K562 (cell line): Measurements from ENCODE around the gene NABP1. TPM values are rescaled to one million over a fixed set of nuclear protein-coding genes. Genes with fewer than 3 reads are reported as not detected.
A peak's percentile ranks its signal among the peaks of the same experiment; 100 is the strongest.

Source experiments
- ATAC-seq: fragments of 200-7000 bp; cut with Tn5 transposase; 3 replicates; pipeline ENCODE4 v1.9.1; 2020; ENCODE audit warnings: moderate library complexity
- BruUV-seq: library from RNA; stranded (reverse); fragments of 400-500 nt; replicated peaks from 2 replicates; lab custom pipeline; 2021; lab: Mats Ljungman, UMichigan
- CTCF ChIA-PET: fragments of 300-600 bp; formaldehyde crosslinking; extraction: SDS; loops from one replicate; lab custom pipeline; 2021; ENCODE audit warnings: low intra/inter-chr PET ratio; lab: Yijun Ruan, JAX
- POLR2A ChIA-PET: fragments of 300-600, 350-650 bp; sonication (Branson Sonifier 250); formaldehyde crosslinking; extraction: SDS; loops from one replicate; lab custom pipeline; 2021; ENCODE audit warnings: antibody characterized with exemption, inconsistent platforms; lab: Yijun Ruan, JAX
- DNase-seq, 4 experiments: peaks; one replicate each; pipeline versions ENCODE4 v3.0.0 to v3.0.0-alpha.2; 2011 to 2018; ENCODE audit warnings: low spot score in 3 of 4, mixed read lengths in 3 of 4; ENCODE audit errors: extremely low read depth in 1 of 4
- FAIRE-seq: peaks from 2 replicates; lab custom pipeline; 2011; peaks lifted over from hg19 to GRCh38; lab: Jason Lieb, UNC
- H2AFZ ChIP-seq: 2 replicates; pipeline ENCODE4 v1.6.0; 2011; ENCODE audit warnings: low read depth, low read length, control low read depth, inconsistent platforms
- H3K27ac ChIP-seq: fragments of 200-600 bp; 3 replicates; pipeline ENCODE4 v1.8.0; 2011; ENCODE audit warnings: low read depth, mild to moderate bottlenecking, control low read depth, inconsistent platforms, low read length, moderate library complexity, mixed read lengths; ENCODE audit errors: extremely low read depth
- H3K27me3 ChIP-seq, 2 experiments: fragments of 300-600 bp in 1 of 2; 2 replicates in 1 of 2; 3 replicates in 1 of 2; pipeline versions ENCODE4 v1.6.0 to v1.8.0; 2011; ENCODE audit warnings: inconsistent platforms in 2 of 2, low read length in 2 of 2, mild to moderate bottlenecking in 1 of 2, mixed read lengths in 1 of 2, moderate library complexity in 1 of 2; ENCODE audit not compliant: control insufficient read depth in 2 of 2, insufficient read depth in 2 of 2
- H3K36me3 ChIP-seq: fragments of 300-600 bp; 3 replicates; pipeline ENCODE4 v1.8.0; 2011; ENCODE audit warnings: mild to moderate bottlenecking, low read length, inconsistent platforms; ENCODE audit not compliant: control insufficient read depth, insufficient read depth
- H3K4me1 ChIP-seq, 2 experiments: fragments of 200-600 bp in 1 of 2; replicated peaks in 1 of 2; 2 replicates in 1 of 2; 3 replicates in 1 of 2; pipeline versions ENCODE4 v1.5.1 to v1.8.0; 2011; ENCODE audit warnings: inconsistent platforms in 2 of 2, low read length in 2 of 2, mild to moderate bottlenecking in 1 of 2, mixed read lengths in 1 of 2, moderate library complexity in 1 of 2; ENCODE audit not compliant: control insufficient read depth in 2 of 2, insufficient read depth in 2 of 2
- H3K4me2 ChIP-seq: 2 replicates; pipeline ENCODE4 v1.6.1; 2011; ENCODE audit warnings: low read length, control low read depth, inconsistent platforms, mixed read lengths; ENCODE audit not compliant: insufficient read depth
- H3K4me3 ChIP-seq: fragments of 200-600 bp; sonication (generic), shearing (Covaris generic); 2 replicates; pipeline ENCODE4 v1.5.1; 2016; ENCODE audit warnings: control low read depth, inconsistent platforms
- H3K79me2 ChIP-seq: fragments of 200-600 bp; 3 replicates; pipeline ENCODE4 v1.8.0; 2011; ENCODE audit warnings: low read length, inconsistent platforms; ENCODE audit not compliant: control insufficient read depth, insufficient read depth
- H3K9ac ChIP-seq, 2 experiments: 2 replicates each; pipeline versions ENCODE4 v1.6.0 to v1.6.1; 2011; ENCODE audit warnings: low read depth in 2 of 2, low read length in 2 of 2, control low read depth in 1 of 2, inconsistent platforms in 1 of 2, mild to moderate bottlenecking in 1 of 2, mixed read lengths in 1 of 2; ENCODE audit not compliant: insufficient read depth in 1 of 2
- H3K9me1 ChIP-seq: one replicate; pipeline ENCODE4 v1.6.0; 2011; ENCODE audit warnings: inconsistent platforms, mild to moderate bottlenecking, low read length, moderate library complexity; ENCODE audit not compliant: control insufficient read depth, insufficient read depth
- H3K9me3 ChIP-seq: replicated peaks from 2 replicates; pipeline ENCODE4 v1.5.1; 2011; ENCODE audit warnings: low read depth, low read length, inconsistent platforms; ENCODE audit not compliant: control insufficient read depth, insufficient read depth
- H4K20me1 ChIP-seq: replicated peaks from 2 replicates; pipeline ENCODE4 v1.6.1; 2011; ENCODE audit warnings: low read length, inconsistent platforms, mixed read lengths; ENCODE audit not compliant: control insufficient read depth, insufficient read depth
- ATF1 ChIP-seq, 2 experiments: fragments of 450-650 bp in 1 of 2; IDR thresholded peaks; 2 replicates each; pipeline ENCODE4 v1.6.1; 2016; ENCODE audit warnings: missing compliant biosample characterization in 1 of 2, missing genetic modification characterization in 1 of 2
- DNMT1 ChIP-seq: fragments of 450-650 bp; IDR thresholded peaks from 2 replicates; pipeline ENCODE4 v1.6.1; 2016; ENCODE audit warnings: antibody characterized with exemption, mild to moderate bottlenecking
- FOSL1 ChIP-seq: fragments of 200-800 bp; sonication (Bioruptor generic); conservative IDR thresholded peaks from 2 replicates; pipeline ENCODE4 v1.6.1; 2016; ENCODE audit warnings: missing genetic modification characterization, missing compliant biosample characterization
- HSF4 ChIP-seq: fragments of 250-450 bp; sonication (Bioruptor Pico); IDR thresholded peaks from 2 replicates; pipeline ENCODE4 v2.1.2; 2022; ENCODE audit warnings: mild to moderate bottlenecking, moderate library complexity, borderline replicate concordance
- KLF1 ChIP-seq: fragments of 450-650 bp; IDR thresholded peaks from 2 replicates; pipeline ENCODE4 v1.6.1; 2016; ENCODE audit warnings: missing genetic modification characterization, missing compliant biosample characterization
- L3MBTL2 ChIP-seq: fragments of 450-650 bp; IDR thresholded peaks from 2 replicates; pipeline ENCODE4 v1.6.1; 2016; ENCODE audit warnings: mild to moderate bottlenecking, moderate library complexity
- SMARCC2 ChIP-seq: fragments of 450-650 bp; IDR thresholded peaks from 2 replicates; pipeline ENCODE4 v1.6.1; 2017; ENCODE audit warnings: antibody characterized with exemption, moderate library complexity, mild to moderate bottlenecking, low read depth
- SUPT5H ChIP-seq: fragments of 450-650 bp; IDR thresholded peaks from 2 replicates; pipeline ENCODE4 v1.6.1; 2016
- ZC3H11A ChIP-seq: IDR thresholded peaks from 2 replicates; pipeline ENCODE4 v1.6.1; 2012; ENCODE audit warnings: low read depth, low read length, improper control_type of control experiment
- WGBS: fragments of 100-300 bp; shearing (Covaris generic); methylation state at CpG from one replicate; pipeline ENCODE4 v1.1.6; 2016; ENCODE audit warnings: low coverage, mixed read lengths; ENCODE audit not compliant: insufficient coverage; ENCODE audit errors: missing lambda C conversion rate; 5-methylcytosine and 5-hydroxymethylcytosine counted together
- in situ Hi-C: fragments of 300-500 bp; cut with MboI; formaldehyde crosslinking; loops from 4 replicates; pipeline ENCODE4 v1.15.0; 2018; ENCODE audit warnings: inconsistent platforms, mixed read lengths
- intact Hi-C: fragments of 100-400 bp; cut with micrococcal nuclease; formaldehyde crosslinking; loops from 2 replicates; pipeline ENCODE4 v1.14.2; 2022
- polyA plus RNA-seq, 8 experiments: library from polyadenylated mRNA; depleted of rRNA in 4 of 8; stranded (reverse) in 5 of 8; unstranded in 3 of 8; fragments of >200 nt; fragmentation: Nextera tagmentation in 2 of 8; fragmentation: Illumina TruSeq in 1 of 8; extraction: Ambion mirVana in 2 of 8; extraction: Trizol in 1 of 8; gene quantifications; 2 replicates each; pipeline versions ENCODE4 v1.2.1 to v1.2.3, GENCODE V29; 2011 to 2014; ENCODE audit warnings: inconsistent platforms in 1 of 8, missing spikeins in 1 of 8
- total RNA-seq, 7 experiments: library from RNA; depleted of rRNA in 6 of 7; stranded (reverse); fragments of >200 nt in 6 of 7; fragmentation: Illumina TruSeq in 2 of 7; extraction: Trizol in 2 of 7; gene quantifications; 2 replicates each; pipeline versions ENCODE4 v1.2.1 to v1.2.3, GENCODE V29; 2011 to 2021; ENCODE audit warnings: low replicate concordance in 1 of 7
- TF ChIP-seq, protein P1 (sequence below), 2 experiments: fragments of 450-650 bp; IDR thresholded peaks; 2 replicates each; pipeline ENCODE4 v1.6.1; 2016; ENCODE audit warnings: mild to moderate bottlenecking in 2 of 2, borderline replicate concordance in 1 of 2, low read depth in 1 of 2, moderate library complexity in 1 of 2
- TF ChIP-seq, protein P2 (sequence below): fragments of 450-650 bp; IDR thresholded peaks from 2 replicates; pipeline ENCODE4 v1.6.1; 2016; ENCODE audit warnings: missing biosample characterization, missing genetic modification characterization

Gene NABP1
- total and polyA plus RNA-seq, 9 of the 15 experiments (the other 6 are each of a cell fraction or from before 2014, with no cell fraction given), result 12.8 to 44.0 (median 20.2) TPM

DNA sequence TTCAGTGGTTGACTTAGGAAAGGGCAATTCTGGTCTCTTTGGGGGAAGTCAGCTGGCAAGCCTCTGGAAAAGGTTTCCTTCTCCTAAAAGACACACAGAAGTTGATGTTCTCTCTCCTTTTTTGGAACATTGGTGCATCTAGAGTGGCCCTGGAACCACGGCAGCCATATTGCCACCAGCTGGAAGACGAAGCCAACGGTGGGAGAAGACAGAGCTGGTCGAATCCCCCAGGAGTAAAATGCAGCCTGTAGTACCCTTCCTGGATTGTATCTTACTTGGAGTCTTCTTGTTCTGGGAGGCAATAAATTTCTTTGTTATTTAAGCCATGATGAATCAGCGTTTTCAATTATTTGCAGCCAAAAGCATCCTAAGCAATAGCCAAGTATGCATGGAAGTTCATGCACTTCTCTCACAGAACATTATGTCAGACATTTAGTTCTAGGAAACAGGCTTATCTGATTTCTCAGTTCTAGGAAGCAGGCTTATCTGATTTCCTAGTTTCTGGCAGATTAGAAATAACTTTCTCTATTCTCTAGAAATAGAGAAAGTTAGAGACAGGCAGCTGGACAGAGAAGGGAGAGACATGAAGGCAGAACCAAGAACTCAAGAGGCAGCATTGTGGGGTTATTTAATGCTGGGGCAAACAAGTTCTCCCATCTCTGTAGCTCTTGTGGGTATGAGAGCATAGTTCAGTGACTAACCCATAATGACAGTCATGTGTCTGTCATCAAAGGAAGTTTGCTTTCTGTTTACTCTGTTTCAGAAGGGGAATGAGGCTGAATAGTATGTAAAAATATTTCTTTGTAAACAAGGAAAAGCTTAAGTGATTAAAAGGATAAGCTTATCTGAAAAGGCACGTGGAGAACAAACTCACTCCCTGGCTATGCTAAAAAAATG, 40.5 kb upstream of the NABP1 start:
- Histone ChIP-seq H3K4me2 (peak overlapping the region; percentile 80), H3K9me1 (no peaks in the 10 kb centered on the region), H3K27me3 (no peaks in the 10 kb centered on the region), H3K9ac (peak overlapping the region in 1 of 2 experiments; percentile 71; a peak in 2 of 4 replicates), H3K9me3 (no peaks in the 10 kb centered on the region), H4K20me1 (no peaks in the 10 kb centered on the region), H2AFZ (peak overlapping the region; percentile 82), H3K27ac (peak overlapping the region; percentile 85), H3K79me2 (0 out of 3 replicates have a peak, but pooled peaks cover 3% of the 10 kb centered on the region), H3K4me1 (peaks cover 0 to 30% of the 10 kb centered on the region in 2 experiments; a peak in 4 of 5 replicates), H3K36me3 (no peaks in the 10 kb centered on the region), H3K4me3 (peak overlapping the region; percentile 22)
- ATAC-seq (peak; percentile 81), FAIRE-seq (peak; percentile 66), DNase-seq (peak; percentile 25 to 72 (median 40))
- BruUV-seq, result TSS peak; percentile 82
- in situ Hi-C loops (loop anchor here (5.0 kb wide), 1 partner anchor 70 kb away; no protein-coding TSS in a partner anchor), intact Hi-C loops (loop anchor here (1.0 to 5.0 kb wide), 3 partner anchors 39 to 66 kb away; no protein-coding TSS in a partner anchor)
- 12% methylated on average over 6 of the region's 6 CpGs for WGBS
- POLR2A ChIA-PET, result interaction anchor here (1.0 to 2.1 kb wide), 7 partner anchors 9 to 42 kb away, joined by 3 to 16 read pairs (median 4); partner anchors contain the start of gene NABP1
- CTCF ChIA-PET, result no interaction called here
- no peak for TF ChIP-seq DNMT1
- TF ChIP-seq, protein P1, sequence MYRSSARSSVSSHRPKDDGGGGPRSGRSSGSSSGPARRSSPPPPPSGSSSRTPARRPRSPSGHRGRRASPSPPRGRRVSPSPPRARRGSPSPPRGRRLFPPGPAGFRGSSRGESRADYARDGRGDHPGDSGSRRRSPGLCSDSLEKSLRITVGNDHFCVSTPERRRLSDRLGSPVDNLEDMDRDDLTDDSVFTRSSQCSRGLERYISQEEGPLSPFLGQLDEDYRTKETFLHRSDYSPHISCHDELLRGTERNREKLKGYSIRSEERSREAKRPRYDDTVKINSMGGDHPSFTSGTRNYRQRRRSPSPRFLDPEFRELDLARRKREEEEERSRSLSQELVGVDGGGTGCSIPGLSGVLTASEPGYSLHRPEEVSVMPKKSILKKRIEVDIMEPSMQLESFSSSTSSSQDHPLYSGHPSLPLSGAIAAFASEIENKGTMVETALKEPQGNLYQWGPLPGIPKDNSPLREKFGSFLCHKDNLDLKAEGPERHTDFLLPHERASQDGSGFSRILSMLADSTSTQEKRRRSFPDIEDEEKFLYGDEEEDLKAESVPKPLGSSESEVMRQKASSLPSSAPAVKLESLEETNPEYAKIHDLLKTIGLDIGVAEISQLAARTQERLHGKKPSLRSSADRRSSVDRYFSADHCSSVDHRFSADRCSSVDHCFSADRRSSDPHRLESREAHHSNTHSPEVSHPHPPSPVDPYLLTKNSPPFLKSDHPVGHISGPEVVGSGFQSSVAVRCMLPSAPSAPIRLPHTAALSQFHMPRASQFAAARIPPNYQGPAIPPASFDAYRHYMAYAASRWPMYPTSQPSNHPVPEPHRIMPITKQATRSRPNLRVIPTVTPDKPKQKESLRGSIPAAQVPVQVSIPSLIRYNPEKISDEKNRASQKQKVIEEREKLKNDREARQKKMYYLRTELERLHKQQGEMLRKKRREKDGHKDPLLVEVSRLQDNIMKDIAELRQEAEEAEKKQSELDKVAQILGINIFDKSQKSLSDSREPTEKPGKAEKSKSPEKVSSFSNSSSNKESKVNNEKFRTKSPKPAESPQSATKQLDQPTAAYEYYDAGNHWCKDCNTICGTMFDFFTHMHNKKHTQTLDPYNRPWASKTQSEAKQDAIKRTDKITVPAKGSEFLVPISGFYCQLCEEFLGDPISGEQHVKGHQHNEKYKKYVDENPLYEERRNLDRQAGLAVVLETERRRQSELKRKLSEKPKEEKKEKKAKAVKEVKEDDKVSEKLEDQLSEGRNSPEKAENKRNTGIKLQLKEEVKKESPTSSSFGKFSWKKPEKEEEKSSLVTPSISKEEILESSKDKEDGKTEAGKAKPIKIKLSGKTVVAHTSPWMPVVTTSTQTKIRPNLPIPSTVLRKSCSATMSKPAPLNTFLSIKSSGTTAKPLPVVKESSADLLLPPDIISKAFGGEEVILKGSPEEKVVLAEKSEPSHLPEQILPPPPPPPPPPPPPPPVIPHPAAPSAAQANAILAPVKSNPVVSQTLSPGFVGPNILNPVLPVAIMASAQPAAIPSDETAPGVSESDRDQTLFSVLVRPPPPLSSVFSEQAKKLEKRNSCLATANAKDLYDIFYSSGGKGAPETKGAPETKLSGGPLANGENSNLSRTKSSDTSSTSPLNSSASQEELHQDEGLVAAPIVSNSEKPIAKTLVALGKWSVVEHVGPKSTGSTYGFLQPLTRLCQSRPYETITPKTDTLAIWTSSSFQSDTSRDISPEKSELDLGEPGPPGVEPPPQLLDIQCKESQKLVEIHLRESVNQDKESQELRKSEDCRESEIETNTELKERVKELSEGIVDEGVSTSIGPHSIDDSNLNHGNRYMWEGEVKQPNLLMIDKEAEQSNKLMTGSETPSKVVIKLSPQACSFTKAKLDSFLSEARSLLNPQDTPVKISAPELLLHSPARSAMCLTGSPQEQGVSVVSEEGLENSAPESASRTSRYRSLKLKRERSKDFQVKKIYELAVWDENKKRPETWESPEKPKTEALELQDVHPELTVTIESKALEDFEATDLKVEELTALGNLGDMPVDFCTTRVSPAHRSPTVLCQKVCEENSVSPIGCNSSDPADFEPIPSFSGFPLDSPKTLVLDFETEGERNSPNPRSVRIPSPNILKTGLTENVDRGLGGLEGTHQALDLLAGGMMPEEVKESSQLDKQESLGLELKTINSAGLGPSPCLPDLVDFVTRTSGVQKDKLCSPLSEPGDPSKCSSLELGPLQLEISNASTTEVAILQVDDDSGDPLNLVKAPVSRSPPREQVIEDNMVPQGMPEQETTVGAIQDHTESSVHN (IDR thresholded peaks at IDR 0.05; ENCODE audit: borderline replicate concordance in 1 of 2, low read depth in 1 of 2), result peak in 1 of 2 experiments; percentile 85; a peak in 2 of 4 replicates
- TF ChIP-seq ATF1 (CRISPR knock-in tag; IDR thresholded peaks at IDR 0.05), result no peak
- peak; percentile 47; the same call in 1 of the 2 replicates for TF ChIP-seq ATF1 (tag; IDR thresholded peaks at IDR 0.05)
- TF ChIP-seq FOSL1, result peak; percentile 93
- TF ChIP-seq SUPT5H, result no peak
- TF ChIP-seq L3MBTL2, result peak; percentile 46; the same call in 1 of the 2 replicates
- TF ChIP-seq SMARCC2, result peak; percentile 87
- TF ChIP-seq, protein P2, sequence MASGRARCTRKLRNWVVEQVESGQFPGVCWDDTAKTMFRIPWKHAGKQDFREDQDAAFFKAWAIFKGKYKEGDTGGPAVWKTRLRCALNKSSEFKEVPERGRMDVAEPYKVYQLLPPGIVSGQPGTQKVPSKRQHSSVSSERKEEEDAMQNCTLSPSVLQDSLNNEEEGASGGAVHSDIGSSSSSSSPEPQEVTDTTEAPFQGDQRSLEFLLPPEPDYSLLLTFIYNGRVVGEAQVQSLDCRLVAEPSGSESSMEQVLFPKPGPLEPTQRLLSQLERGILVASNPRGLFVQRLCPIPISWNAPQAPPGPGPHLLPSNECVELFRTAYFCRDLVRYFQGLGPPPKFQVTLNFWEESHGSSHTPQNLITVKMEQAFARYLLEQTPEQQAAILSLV, result no peak
- no peak for TF ChIP-seq HSF4 (CRISPR knock-in tag)
- no peak for TF ChIP-seq ZC3H11A
- TF ChIP-seq KLF1, result no peak
